ENCODE measurements around the gene PTPRE.

GRCh38 chr10:128113026-128113425 is 206.1 kb downstream of the PTPRE start:
- no peak for TF ChIP-seq CTCF (conservative IDR thresholded peaks at IDR 0.05; ENCODE audit: low read depth, low read length)
- TF ChIP-seq CEBPB (IDR thresholded peaks at IDR 0.05; ENCODE audit: low read depth, low read length): no peak
- no peak for TF ChIP-seq POLR2A (IDR thresholded peaks at IDR 0.05; ENCODE audit: low read depth, low read length)
- TF ChIP-seq RCOR1 (IDR thresholded peaks at IDR 0.05; ENCODE audit: insufficient replicate concordance, low read length): no peak
- no peak for TF ChIP-seq MXI1 (IDR thresholded peaks at IDR 0.05; ENCODE audit: borderline replicate concordance, low read depth, low read length)
- no peak for TF ChIP-seq CHD1 (IDR thresholded peaks at IDR 0.05; ENCODE audit: low read depth, low read length)
